Heart left ventricle (tissue), 13 donors: ENCODE results near the gene OR2T35.

Experiments
- POLR2A ChIP-seq, 2 donors: fragments of 450-650 bp; IDR thresholded peaks; one replicate each; pipeline ENCODE4 v1.6.1; 2017; ENCODE audit warnings: antibody characterized with exemption in 2 of 2, mild to moderate bottlenecking in 2 of 2, moderate library complexity in 2 of 2
- TF ChIP-seq, protein P1 (sequence below), 12 donors: fragments of 200-600 bp; sonication (generic) in 4 of 12; IDR thresholded peaks; one replicate each; pipeline versions ENCODE4 v1.5.0 to v1.8.0; 2018 to 2022; ENCODE audit warnings: antibody characterized with exemption in 12 of 12, mild to moderate bottlenecking in 5 of 12
- donor health status: ischemic (EF 13 %, LVEDD 7.1; RV severe dilation, severe dysfunction).
- donor health status: DM: no; HTN: yes; CAD: no.
- donor health status: DM: no; HTN: no; CAD: no.
- donor health status: ischemic (EF 25% LVEDD 6.9; RV normal size, moderate dysfunction).
- donor health status: ischemic (EF 25% LVEDD 5.7; RV mildly dilated, moderate dysfunction).
- donor health status: ischemic (EF 35%, LVEDD 5.7; RV mildly dilated, moderate dysfunction).
- donor health status: nonischemic (EF 11% LVEDD 7.7; RV severe dilation, severe dysfunction).
- donor health status: DM: yes; HTN: yes; CAD: no.
- donor health status: PGD.
- donor health status: ischemic (EF 29% LVEDD 5.4; RV normal size, mild dysfunction).
- donor health status: nonischemic (EF 23%, LVEDD 6.1; RV moderate dilation, normal function).

GRCh38 chr1:248613742-248614141 lies 31.3 kb downstream of the OR2T35 start:
- TF ChIP-seq, protein P1, sequence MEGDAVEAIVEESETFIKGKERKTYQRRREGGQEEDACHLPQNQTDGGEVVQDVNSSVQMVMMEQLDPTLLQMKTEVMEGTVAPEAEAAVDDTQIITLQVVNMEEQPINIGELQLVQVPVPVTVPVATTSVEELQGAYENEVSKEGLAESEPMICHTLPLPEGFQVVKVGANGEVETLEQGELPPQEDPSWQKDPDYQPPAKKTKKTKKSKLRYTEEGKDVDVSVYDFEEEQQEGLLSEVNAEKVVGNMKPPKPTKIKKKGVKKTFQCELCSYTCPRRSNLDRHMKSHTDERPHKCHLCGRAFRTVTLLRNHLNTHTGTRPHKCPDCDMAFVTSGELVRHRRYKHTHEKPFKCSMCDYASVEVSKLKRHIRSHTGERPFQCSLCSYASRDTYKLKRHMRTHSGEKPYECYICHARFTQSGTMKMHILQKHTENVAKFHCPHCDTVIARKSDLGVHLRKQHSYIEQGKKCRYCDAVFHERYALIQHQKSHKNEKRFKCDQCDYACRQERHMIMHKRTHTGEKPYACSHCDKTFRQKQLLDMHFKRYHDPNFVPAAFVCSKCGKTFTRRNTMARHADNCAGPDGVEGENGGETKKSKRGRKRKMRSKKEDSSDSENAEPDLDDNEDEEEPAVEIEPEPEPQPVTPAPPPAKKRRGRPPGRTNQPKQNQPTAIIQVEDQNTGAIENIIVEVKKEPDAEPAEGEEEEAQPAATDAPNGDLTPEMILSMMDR (IDR thresholded peaks at IDR 0.05): no peak
- TF ChIP-seq POLR2A (IDR thresholded peaks at IDR 0.05): no peak
